HEK293 (cell line): Measurements from ENCODE around the gene CDK17.

Experiments
- SETDB1 ChIP-seq: IDR thresholded peaks from one replicate; pipeline ENCODE4 v1.6.1; 2017; ENCODE audit warnings: mild to moderate bottlenecking, low read length, moderate library complexity, mixed read lengths; ENCODE audit not compliant: insufficient read length
- ZNF157 ChIP-seq: fragments of 450-650 bp; formaldehyde crosslinking; IDR thresholded peaks from 2 replicates; pipeline ENCODE4 v1.5.1; 2016; ENCODE audit warnings: missing biosample characterization, missing genetic modification characterization
- ZNF274 ChIP-seq, 2 experiments: fragments of 200-500 bp in 1 of 2; fragments of 450-650 bp in 1 of 2; sonication (Bioruptor generic) in 1 of 2; formaldehyde crosslinking in 1 of 2; IDR thresholded peaks; 2 replicates each; pipeline versions ENCODE4 v1.5.1 to v1.6.1; 2014 to 2016; ENCODE audit warnings: borderline replicate concordance in 1 of 2, inconsistent platforms in 1 of 2, low read length in 1 of 2, missing biosample characterization in 1 of 2, missing genetic modification characterization in 1 of 2
- ZNF362 ChIP-seq: fragments of 450-650 bp; formaldehyde crosslinking; IDR thresholded peaks from 2 replicates; pipeline ENCODE4 v1.5.1; 2016; ENCODE audit warnings: missing biosample characterization, missing genetic modification characterization
- ZNF398 ChIP-seq: fragments of 450-650 bp; formaldehyde crosslinking; IDR thresholded peaks from 2 replicates; pipeline ENCODE4 v1.5.1; 2017; ENCODE audit warnings: missing biosample characterization, missing genetic modification characterization
- ZNF530 ChIP-seq: fragments of 450-650 bp; formaldehyde crosslinking; IDR thresholded peaks from 2 replicates; pipeline ENCODE4 v1.5.1; 2016; ENCODE audit warnings: low read depth, missing biosample characterization, missing genetic modification characterization
- ZNF707 ChIP-seq: fragments of 450-650 bp; formaldehyde crosslinking; IDR thresholded peaks from 2 replicates; pipeline ENCODE4 v1.5.1; 2016; ENCODE audit warnings: missing biosample characterization, missing genetic modification characterization
- TF ChIP-seq, protein P1 (sequence below): fragments of 450-650 bp; formaldehyde crosslinking; IDR thresholded peaks from 2 replicates; pipeline ENCODE4 v1.5.1; 2016; ENCODE audit warnings: missing biosample characterization, missing genetic modification characterization
- TF ChIP-seq, protein P2 (sequence below): fragments of 450-650 bp; formaldehyde crosslinking; IDR thresholded peaks from 2 replicates; pipeline ENCODE4 v1.5.1; 2016; ENCODE audit warnings: missing biosample characterization, missing genetic modification characterization, low read depth

GRCh38 chr12:96249196-96250118 lies 150.8 kb downstream of the CDK17 start:
- TF ChIP-seq, protein P1, sequence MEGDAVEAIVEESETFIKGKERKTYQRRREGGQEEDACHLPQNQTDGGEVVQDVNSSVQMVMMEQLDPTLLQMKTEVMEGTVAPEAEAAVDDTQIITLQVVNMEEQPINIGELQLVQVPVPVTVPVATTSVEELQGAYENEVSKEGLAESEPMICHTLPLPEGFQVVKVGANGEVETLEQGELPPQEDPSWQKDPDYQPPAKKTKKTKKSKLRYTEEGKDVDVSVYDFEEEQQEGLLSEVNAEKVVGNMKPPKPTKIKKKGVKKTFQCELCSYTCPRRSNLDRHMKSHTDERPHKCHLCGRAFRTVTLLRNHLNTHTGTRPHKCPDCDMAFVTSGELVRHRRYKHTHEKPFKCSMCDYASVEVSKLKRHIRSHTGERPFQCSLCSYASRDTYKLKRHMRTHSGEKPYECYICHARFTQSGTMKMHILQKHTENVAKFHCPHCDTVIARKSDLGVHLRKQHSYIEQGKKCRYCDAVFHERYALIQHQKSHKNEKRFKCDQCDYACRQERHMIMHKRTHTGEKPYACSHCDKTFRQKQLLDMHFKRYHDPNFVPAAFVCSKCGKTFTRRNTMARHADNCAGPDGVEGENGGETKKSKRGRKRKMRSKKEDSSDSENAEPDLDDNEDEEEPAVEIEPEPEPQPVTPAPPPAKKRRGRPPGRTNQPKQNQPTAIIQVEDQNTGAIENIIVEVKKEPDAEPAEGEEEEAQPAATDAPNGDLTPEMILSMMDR (tag by site-specific recombination), result no peak
- no peak for TF ChIP-seq ZNF157 (tag by site-specific recombination)
- no peak for TF ChIP-seq ZNF362 (tag by site-specific recombination)
- TF ChIP-seq ZNF707 (tag by site-specific recombination), result no peak
- no peak for TF ChIP-seq ZNF274 (IDR thresholded peaks at IDR 0.05; ENCODE audit: low read length)
- no peak for TF ChIP-seq ZNF274 (tag by site-specific recombination; IDR thresholded peaks at IDR 0.05; ENCODE audit: borderline replicate concordance)
- TF ChIP-seq ZNF530 (tag by site-specific recombination), result no peak
- TF ChIP-seq, protein P2, sequence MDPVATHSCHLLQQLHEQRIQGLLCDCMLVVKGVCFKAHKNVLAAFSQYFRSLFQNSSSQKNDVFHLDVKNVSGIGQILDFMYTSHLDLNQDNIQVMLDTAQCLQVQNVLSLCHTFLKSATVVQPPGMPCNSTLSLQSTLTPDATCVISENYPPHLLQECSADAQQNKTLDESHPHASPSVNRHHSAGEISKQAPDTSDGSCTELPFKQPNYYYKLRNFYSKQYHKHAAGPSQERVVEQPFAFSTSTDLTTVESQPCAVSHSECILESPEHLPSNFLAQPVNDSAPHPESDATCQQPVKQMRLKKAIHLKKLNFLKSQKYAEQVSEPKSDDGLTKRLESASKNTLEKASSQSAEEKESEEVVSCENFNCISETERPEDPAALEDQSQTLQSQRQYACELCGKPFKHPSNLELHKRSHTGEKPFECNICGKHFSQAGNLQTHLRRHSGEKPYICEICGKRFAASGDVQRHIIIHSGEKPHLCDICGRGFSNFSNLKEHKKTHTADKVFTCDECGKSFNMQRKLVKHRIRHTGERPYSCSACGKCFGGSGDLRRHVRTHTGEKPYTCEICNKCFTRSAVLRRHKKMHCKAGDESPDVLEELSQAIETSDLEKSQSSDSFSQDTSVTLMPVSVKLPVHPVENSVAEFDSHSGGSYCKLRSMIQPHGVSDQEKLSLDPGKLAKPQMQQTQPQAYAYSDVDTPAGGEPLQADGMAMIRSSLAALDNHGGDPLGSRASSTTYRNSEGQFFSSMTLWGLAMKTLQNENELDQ (tag by site-specific recombination), result no peak
- TF ChIP-seq ZNF398 (tag by site-specific recombination), result no peak
- TF ChIP-seq SETDB1, result no peak
